ENCODE data around the gene GALT.

DNA sequence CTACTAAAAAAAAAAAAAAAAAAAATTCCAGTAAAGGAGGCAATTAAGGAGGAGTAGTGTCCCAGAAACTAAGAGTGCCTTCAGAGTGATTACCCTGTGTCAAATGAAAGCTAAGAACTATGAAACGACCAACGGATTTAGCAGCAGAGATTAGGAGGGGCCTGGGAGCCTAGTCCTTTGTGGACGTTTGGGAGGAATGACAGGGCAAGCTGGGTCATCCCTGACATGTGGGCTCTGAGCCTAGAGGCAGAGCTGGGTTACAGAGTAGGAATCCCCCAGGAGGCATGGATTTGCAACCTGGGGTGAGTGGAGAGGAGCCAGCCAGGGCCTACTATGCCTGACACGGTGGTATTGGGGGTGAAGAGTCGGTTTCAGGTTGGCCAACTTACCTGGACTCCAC lies 13.3 kb upstream of the GALT start:
- TF ChIP-seq CTCF (IDR thresholded peaks at IDR 0.05) = no peak
- no peak for TF ChIP-seq POLR2A (IDR thresholded peaks at IDR 0.05)
